HTR-8/SVneo (cell line): Measurements from ENCODE around the gene MIA2.
"Not testable (repeated sequence)": the region's sequence is repeated elsewhere in the genome, so short reads cannot be mapped to it uniquely, and the experiment has no call there.

Source experiments
- DNase-seq: peaks from one replicate; pipeline ENCODE4 v3.0.0; 2011; ENCODE audit warnings: low spot score, mixed read lengths; ENCODE audit not compliant: insufficient read length
- FAIRE-seq: peaks from 2 replicates; lab custom pipeline; 2011; peaks lifted over from hg19 to GRCh38; lab: Jason Lieb, UNC

MIA2 gene

GRCh38 chr14:39266525-39266870 lies 32.8 kb downstream of the MIA2 start:
- DNase-seq (no peak), FAIRE-seq (no peak)

- DNase-seq (peak; percentile 64), FAIRE-seq (peak; percentile 69)
Observed at GRCh38 chr14:39266871-39267607, 33.3 kb downstream of the MIA2 start.

GRCh38 chr14:39267608-39268005 lies 33.9 kb downstream of the MIA2 start:
- DNase-seq: no peak
- no peak for FAIRE-seq

- FAIRE-seq (no peak), DNase-seq (no peak)
Observed at GRCh38 chr14:39268393-39268792, 34.7 kb downstream of the MIA2 start.

- FAIRE-seq: no peak
Observed at GRCh38 chr14:39272918-39273317, 39.2 kb downstream of the MIA2 start.

GRCh38 chr14:39275395-39275794 lies 41.7 kb downstream of the MIA2 start:
- DNase-seq (no peak), FAIRE-seq (no peak)

More at GRCh38 chr14:39272918-39273317, 39.2 kb downstream of the MIA2 start:
- DNase-seq: no peak

GRCh38 chr14:39276005-39276404 lies 42.3 kb downstream of the MIA2 start:
- DNase-seq (no peak), FAIRE-seq (no peak)

- FAIRE-seq: no peak
- DNase-seq: no peak
Observed at GRCh38 chr14:39276579-39277114, 42.9 kb downstream of the MIA2 start.

GRCh38 chr14:39279515-39279914 lies 45.8 kb downstream of the MIA2 start:
- DNase-seq: no peak
- no peak for FAIRE-seq

GRCh38 chr14:39280678-39281077 lies 47.0 kb downstream of the MIA2 start:
- FAIRE-seq, DNase-seq: not testable (repeated sequence)

GRCh38 chr14:39289523-39289922 lies 55.8 kb downstream of the MIA2 start:
- DNase-seq: no peak
- no peak for FAIRE-seq

- FAIRE-seq: no peak
- no peak for DNase-seq
Observed at GRCh38 chr14:39291701-39292100, 58.0 kb downstream of the MIA2 start.

- FAIRE-seq (no peak), DNase-seq (no peak)
Observed at GRCh38 chr14:39293629-39294028, 59.9 kb downstream of the MIA2 start.

- FAIRE-seq, DNase-seq: not testable (repeated sequence)
Observed at GRCh38 chr14:39300389-39300788, 66.7 kb downstream of the MIA2 start.

- FAIRE-seq: no peak
- DNase-seq: no peak
Observed at GRCh38 chr14:39302124-39302810, 68.6 kb downstream of the MIA2 start.

GRCh38 chr14:39303115-39303514 lies 69.4 kb downstream of the MIA2 start:
- FAIRE-seq: no peak
- no peak for DNase-seq

- no peak for FAIRE-seq
Observed at GRCh38 chr14:39307815-39308214, 74.1 kb downstream of the MIA2 start.

GRCh38 chr14:39310051-39310450 lies 76.3 kb downstream of the MIA2 start:
- DNase-seq (no peak), FAIRE-seq (no peak)

More at GRCh38 chr14:39307815-39308214, 74.1 kb downstream of the MIA2 start:
- DNase-seq: no peak

- DNase-seq (no peak), FAIRE-seq (no peak)
Observed at GRCh38 chr14:39315859-39316444, 82.2 kb downstream of the MIA2 start.

GRCh38 chr14:39316830-39317553 lies 83.3 kb downstream of the MIA2 start:
- FAIRE-seq: no peak
- no peak for DNase-seq
